B cell (primary cell): Measurements from ENCODE around the gene NRIP3. TPM values are rescaled to one million over a fixed set of nuclear protein-coding genes. Genes with fewer than 3 reads are reported as not detected.
A peak's percentile ranks its signal among the peaks of the same experiment; 100 is the strongest.

Experiments used
- ATAC-seq: fragments of 200-7000 bp; cut with Tn5 transposase; one replicate; pipeline ENCODE4 v1.10.0; 2021; ENCODE audit warnings: low read depth, mild to moderate bottlenecking, moderate number of reproducible peaks, moderate library complexity
- CTCF ChIA-PET: fragments of 350-600 bp; sonication (Branson Sonifier 250); formaldehyde crosslinking; loops from one replicate; lab custom pipeline; 2021; ENCODE audit warnings: antibody characterized with exemption, inconsistent platforms; lab: Charles Lee
- POLR2A ChIA-PET: fragments of 350-600 bp; sonication (Branson Sonifier 250); formaldehyde crosslinking; loops from one replicate; lab custom pipeline; 2021; ENCODE audit warnings: antibody characterized with exemption; lab: Charles Lee
- DNase-seq: peaks from one replicate; pipeline ENCODE4 v3.0.0; 2013
- H2AFZ ChIP-seq: 2 replicates; pipeline ENCODE4 v1.6.1; 2012; ENCODE audit warnings: mild to moderate bottlenecking, low read depth, low read length; ENCODE audit not compliant: insufficient read depth, poor library complexity, severe bottlenecking
- H3K27ac ChIP-seq, 2 donors: 1 replicate in 1 of 2; 2 replicates in 1 of 2; pipeline ENCODE4 v1.5.1; 2012 to 2013; ENCODE audit warnings: low read length in 2 of 2, mild to moderate bottlenecking in 2 of 2, moderate library complexity in 1 of 2
- H3K27me3 ChIP-seq, 4 experiments: fragments of 200-600 bp in 1 of 4; sonication (generic) in 1 of 4; replicated peaks in 1 of 4; 1 replicate in 2 of 4; 2 replicates in 2 of 4; pipeline versions ENCODE4 v1.6.1 to v1.7.0; 2013 to 2016; ENCODE audit warnings: low read length in 3 of 4, mild to moderate bottlenecking in 2 of 4, mixed read lengths in 1 of 4, moderate library complexity in 1 of 4; ENCODE audit not compliant: insufficient read depth in 4 of 4, control insufficient read depth in 3 of 4; ENCODE audit errors: control extremely low read depth in 1 of 4
- H3K36me3 ChIP-seq, 2 experiments: replicated peaks in 1 of 2; 1 replicate in 1 of 2; 2 replicates in 1 of 2; pipeline versions ENCODE4 v1.6.1 to v1.7.1; 2013; ENCODE audit warnings: low read length in 1 of 2; ENCODE audit not compliant: insufficient read depth in 2 of 2, control insufficient read depth in 1 of 2; ENCODE audit errors: control extremely low read depth in 1 of 2, extremely low read depth in 1 of 2
- H3K4me1 ChIP-seq, 2 donors: fragments of 200-600 bp in 1 of 2; sonication (generic) in 1 of 2; 1 replicate in 1 of 2; 2 replicates in 1 of 2; pipeline versions ENCODE4 v1.5.1 to v1.6.1; 2013 to 2017; ENCODE audit warnings: low read length in 2 of 2; ENCODE audit not compliant: control insufficient read depth in 2 of 2, insufficient read depth in 2 of 2
- H3K4me2 ChIP-seq: replicated peaks from 2 replicates; pipeline ENCODE3; 2012; ENCODE audit warnings: mild to moderate bottlenecking, low read depth, low read length; ENCODE audit not compliant: poor library complexity, severe bottlenecking
- H3K4me3 ChIP-seq, 5 experiments: fragments of 200-600 bp in 1 of 5; sonication (generic) in 1 of 5; 1 replicate in 3 of 5; 2 replicates in 2 of 5; pipeline versions ENCODE4 v1.5.1 to v1.7.0; 2011 to 2016; ENCODE audit warnings: low read length in 4 of 5, mild to moderate bottlenecking in 4 of 5, low read depth in 2 of 5, control low read depth in 1 of 5, moderate library complexity in 1 of 5; ENCODE audit not compliant: insufficient read depth in 1 of 5; ENCODE audit errors: control extremely low read depth in 1 of 5, extremely low read depth in 1 of 5
- H3K79me2 ChIP-seq: fragments of 200-600 bp; sonication (generic); one replicate; pipeline ENCODE4 v1.6.0; 2016; ENCODE audit warnings: low read length; ENCODE audit not compliant: control insufficient read depth, insufficient read depth
- H3K9ac ChIP-seq: fragments of 200-600 bp; sonication (generic); 2 replicates; pipeline ENCODE4 v1.6.1; 2017; ENCODE audit warnings: mild to moderate bottlenecking, low read length, moderate library complexity
- H3K9me3 ChIP-seq, 3 donors: one replicate each; pipeline versions ENCODE4 v1.6.1 to v1.7.1; 2013; ENCODE audit warnings: low read length in 2 of 3; ENCODE audit not compliant: control insufficient read depth in 2 of 3, insufficient read depth in 1 of 3; ENCODE audit errors: control extremely low read depth in 1 of 3
- H4K20me1 ChIP-seq: 2 replicates; pipeline ENCODE4 v1.6.0; 2012; ENCODE audit warnings: mild to moderate bottlenecking, low read length; ENCODE audit not compliant: insufficient read depth, control insufficient read depth, poor library complexity, severe bottlenecking
- H3K27ac Mint-ChIP-seq: one replicate; pipeline ENCODE4 v1.8.0; 2021; ENCODE audit warnings: mixed read lengths
- H3K27me3 Mint-ChIP-seq: one replicate; pipeline ENCODE4 v1.8.0; 2021; ENCODE audit warnings: mixed read lengths
- H3K4me1 Mint-ChIP-seq: one replicate; pipeline ENCODE4 v1.8.0; 2021; ENCODE audit warnings: mixed read lengths
- H3K4me3 Mint-ChIP-seq: one replicate; pipeline ENCODE4 v1.8.0; 2021; ENCODE audit warnings: mixed read lengths
- H3K9me3 Mint-ChIP-seq: one replicate; pipeline ENCODE4 v1.8.0; 2022; ENCODE audit warnings: mixed read lengths; ENCODE audit not compliant: insufficient read depth
- EZH2 ChIP-seq: IDR thresholded peaks from 2 replicates; pipeline ENCODE4 v1.6.1; 2012; ENCODE audit warnings: borderline replicate concordance, low read depth, mild to moderate bottlenecking, moderate library complexity, low read length; ENCODE audit not compliant: insufficient read depth, poor library complexity, severe bottlenecking
- WGBS: methylation state at CpG from one replicate; pipeline ENCODE4 v1.1.5; 2013; ENCODE audit warnings: missing lambda C conversion rate; ENCODE audit not compliant: insufficient coverage; 5-methylcytosine and 5-hydroxymethylcytosine counted together
- intact Hi-C: fragments of 100-400 bp; cut with micrococcal nuclease; formaldehyde crosslinking; loops from one replicate; pipeline ENCODE4 v1.10.0; 2022
- polyA plus RNA-seq: library from polyadenylated mRNA; depleted of rRNA; stranded (reverse); fragments of >200 nt; gene quantifications from 2 replicates; pipeline ENCODE4 v1.2.3, GENCODE V29; 2012
- total RNA-seq, 2 donors: library from RNA; stranded (reverse); fragments of 120-200 nt in 1 of 2; gene quantifications; 1 replicate in 1 of 2; 2 replicates in 1 of 2; pipeline versions ENCODE4 v1.2.3 to v1.2.4, GENCODE V29; 2013 to 2022
- TF ChIP-seq, protein P1 (sequence below): fragments of 200-600 bp; IDR thresholded peaks from one replicate; pipeline ENCODE4 v1.8.0; 2022; ENCODE audit warnings: antibody characterized with exemption, mild to moderate bottlenecking

The NRIP3 gene
- total and polyA plus RNA-seq, 2 donors (not counting 1 experiment from before 2014, with no cell fraction given), result 0.13 to 0.59 TPM

DNA sequence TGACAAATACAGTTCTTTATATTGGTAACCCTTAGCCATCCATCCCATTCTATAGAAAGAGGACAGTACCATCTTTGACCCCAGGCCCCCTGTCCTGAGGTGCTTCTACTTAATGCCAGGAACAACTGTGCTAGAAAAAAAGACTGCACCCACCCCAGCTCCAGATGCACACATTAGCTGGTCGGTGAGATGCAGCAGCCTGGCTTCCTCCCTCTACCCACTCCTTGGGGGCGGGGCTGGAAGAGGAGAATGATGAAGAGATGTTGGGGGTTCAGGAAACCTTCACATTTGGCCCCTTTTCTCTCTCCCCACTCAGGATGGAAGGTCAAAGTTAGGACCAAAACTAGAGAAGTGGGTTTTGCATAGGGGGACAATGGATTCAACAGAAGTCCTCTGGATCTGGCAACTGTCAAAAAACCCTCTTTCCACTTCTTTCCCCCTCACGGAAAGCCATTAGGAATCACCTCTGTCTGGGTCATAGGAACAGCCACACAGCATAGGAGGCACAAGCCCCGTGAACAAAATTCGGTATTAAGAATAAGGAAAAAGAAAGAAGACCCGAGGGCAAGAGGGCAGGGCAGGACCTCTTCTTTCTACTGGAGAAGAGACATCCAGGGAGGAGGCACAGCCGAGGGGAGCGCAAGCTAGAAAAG lies 755 bp downstream of the NRIP3 start:
- no peak for ATAC-seq
- H3K27me3 Mint-ChIP-seq, result peaks cover 55% of the 10 kb centered on the region

DNA sequence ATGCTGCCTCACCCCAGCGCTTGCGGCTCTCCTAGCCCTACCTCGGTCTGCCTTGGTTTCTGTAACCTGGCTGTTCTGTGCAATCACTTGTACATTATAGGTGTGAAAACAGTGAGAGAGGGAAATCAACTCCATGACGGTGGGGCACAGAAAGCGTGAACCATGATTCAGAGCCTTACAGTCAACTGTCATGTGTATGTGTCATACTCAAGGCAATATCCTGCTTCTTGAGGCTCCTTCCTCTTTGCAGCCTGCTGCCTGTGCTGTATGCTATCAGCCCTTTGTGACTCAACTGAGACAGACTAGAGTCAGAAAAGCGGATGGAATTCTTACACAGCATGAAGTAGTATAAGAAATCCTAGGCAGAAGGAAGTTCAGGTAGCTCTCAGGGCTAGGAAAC lies 2.1 kb downstream of the NRIP3 start:
- POLR2A ChIA-PET, result no interaction called here

More for the DNA sequence above, 755 bp downstream of the NRIP3 start:
- CTCF ChIA-PET, result interaction anchor here (0.6 to 1.2 kb wide), 3 partner anchors 12 to 88 kb away, joined by 3 to 7 read pairs (median 4); no protein-coding TSS in a partner anchor
- H3K27ac ChIP-seq, result no peak overlapping the region
- no peak for DNase-seq
- H3K27ac Mint-ChIP-seq, result no peak overlapping the region
- no peaks in the 10 kb centered on the region for H4K20me1 ChIP-seq
- peak overlapping the region; percentile 79 for H2AFZ ChIP-seq
- H3K27me3 ChIP-seq, result peaks cover 2 to 65% (median 46%) of the 10 kb centered on the region in 4 experiments
- WGBS, result 0% methylated on average over 5 of the region's 8 CpGs
- peak overlapping the region; percentile 94 for H3K4me2 ChIP-seq
- peaks cover 18 to 19% of the 10 kb centered on the region in 2 donors for H3K4me1 ChIP-seq
- peaks cover 0 to 12% (median 0%) of the 10 kb centered on the region in 3 donors for H3K9me3 ChIP-seq
- peak overlapping the region; percentile 87 for H3K4me3 Mint-ChIP-seq
- H3K9ac ChIP-seq, result peak overlapping the region; percentile 66
- no peaks in the 10 kb centered on the region for H3K36me3 ChIP-seq
- peaks cover 16% of the 10 kb centered on the region for H3K4me1 Mint-ChIP-seq
- POLR2A ChIA-PET, result interaction anchor here (0.6 kb wide), 1 partner anchor 457 kb away, joined by 3 read pairs; no protein-coding TSS in a partner anchor
- no peaks in the 10 kb centered on the region for H3K79me2 ChIP-seq
- intact Hi-C loops, result no loop called here
- H3K9me3 Mint-ChIP-seq, result no peaks in the 10 kb centered on the region
- H3K4me3 ChIP-seq, result peak overlapping the region; percentile 23 to 60 (median 54)
- TF ChIP-seq, protein P1, sequence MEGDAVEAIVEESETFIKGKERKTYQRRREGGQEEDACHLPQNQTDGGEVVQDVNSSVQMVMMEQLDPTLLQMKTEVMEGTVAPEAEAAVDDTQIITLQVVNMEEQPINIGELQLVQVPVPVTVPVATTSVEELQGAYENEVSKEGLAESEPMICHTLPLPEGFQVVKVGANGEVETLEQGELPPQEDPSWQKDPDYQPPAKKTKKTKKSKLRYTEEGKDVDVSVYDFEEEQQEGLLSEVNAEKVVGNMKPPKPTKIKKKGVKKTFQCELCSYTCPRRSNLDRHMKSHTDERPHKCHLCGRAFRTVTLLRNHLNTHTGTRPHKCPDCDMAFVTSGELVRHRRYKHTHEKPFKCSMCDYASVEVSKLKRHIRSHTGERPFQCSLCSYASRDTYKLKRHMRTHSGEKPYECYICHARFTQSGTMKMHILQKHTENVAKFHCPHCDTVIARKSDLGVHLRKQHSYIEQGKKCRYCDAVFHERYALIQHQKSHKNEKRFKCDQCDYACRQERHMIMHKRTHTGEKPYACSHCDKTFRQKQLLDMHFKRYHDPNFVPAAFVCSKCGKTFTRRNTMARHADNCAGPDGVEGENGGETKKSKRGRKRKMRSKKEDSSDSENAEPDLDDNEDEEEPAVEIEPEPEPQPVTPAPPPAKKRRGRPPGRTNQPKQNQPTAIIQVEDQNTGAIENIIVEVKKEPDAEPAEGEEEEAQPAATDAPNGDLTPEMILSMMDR, result no peak
- TF ChIP-seq EZH2, result no peak

More for the DNA sequence above, 2.1 kb downstream of the NRIP3 start:
- H3K9ac ChIP-seq, result no peak overlapping the region
- no peak for ATAC-seq
- H3K27ac ChIP-seq, result no peak overlapping the region
- Mint-ChIP-seq H3K27ac (no peak overlapping the region), H3K4me1 (peaks cover 16% of the 10 kb centered on the region), H3K9me3 (no peaks in the 10 kb centered on the region), H3K4me3 (no peak overlapping the region), H3K27me3 (peaks cover 57% of the 10 kb centered on the region)
- DNase-seq, result no peak
- intact Hi-C loops, result no loop called here
- no peak overlapping the region for H2AFZ ChIP-seq
- H4K20me1 ChIP-seq, result no peaks in the 10 kb centered on the region
- 36% methylated on average over 3 of the region's 6 CpGs for WGBS
- no peaks in the 10 kb centered on the region for H3K36me3 ChIP-seq
- H3K79me2 ChIP-seq, result no peaks in the 10 kb centered on the region
- peaks cover 2 to 71% (median 46%) of the 10 kb centered on the region in 4 experiments for H3K27me3 ChIP-seq
- TF ChIP-seq, protein P1, result no peak
- TF ChIP-seq EZH2, result no peak
- no peak overlapping the region for H3K4me2 ChIP-seq
- peaks cover 0 to 12% (median 0%) of the 10 kb centered on the region in 3 donors for H3K9me3 ChIP-seq
- peaks cover 18 to 19% of the 10 kb centered on the region in 2 donors for H3K4me1 ChIP-seq
- no peak overlapping the region for H3K4me3 ChIP-seq
- CTCF ChIA-PET, result no interaction called here
